Activated CD4-positive, alpha-beta T cell treated with anti-CD3 and anti-CD28 coated beads, Interleukin-2, amount 10 ng/mL, durations not matched to agents 24 days and 14 days (primary cell): ENCODE data around the gene COPS7A. TPM values are rescaled to one million over a fixed set of nuclear protein-coding genes. Genes with fewer than 3 reads are reported as not detected.
"Not testable (repeated sequence)": the region's sequence is repeated elsewhere in the genome, so short reads cannot be mapped to it uniquely, and the experiment has no call there.

Experiments used
- DNase-seq: peaks from one replicate; pipeline ENCODE4 v3.0.0; 2022
- H3K27ac Mint-ChIP-seq: one replicate; pipeline ENCODE4 v1.8.0; 2022; ENCODE audit warnings: mild to moderate bottlenecking, mixed read lengths
- H3K27me3 Mint-ChIP-seq: one replicate; pipeline ENCODE4 v1.8.0; 2022; ENCODE audit warnings: mixed read lengths
- H3K36me3 Mint-ChIP-seq: one replicate; pipeline ENCODE4 v1.8.0; 2022; ENCODE audit warnings: low read depth, mild to moderate bottlenecking, mixed read lengths
- H3K4me1 Mint-ChIP-seq: one replicate; pipeline ENCODE4 v1.8.0; 2021; ENCODE audit warnings: mixed read lengths
- H3K4me3 Mint-ChIP-seq: one replicate; pipeline ENCODE4 v1.8.0; 2022; ENCODE audit warnings: mild to moderate bottlenecking, moderate library complexity, mixed read lengths
- H3K9me3 Mint-ChIP-seq: one replicate; pipeline ENCODE4 v1.8.0; 2021; ENCODE audit warnings: mixed read lengths
- intact Hi-C: fragments of 100-400 bp; cut with micrococcal nuclease; formaldehyde crosslinking; loops from one replicate; pipeline ENCODE4 v1.15.1; 2023
- total RNA-seq: library from RNA; stranded (reverse); gene quantifications from 2 replicates; pipeline ENCODE4 v1.2.3, GENCODE V29; 2022

COPS7A gene
- total RNA-seq, 1 donor from 2014 or later, result 44.8 TPM

DNA sequence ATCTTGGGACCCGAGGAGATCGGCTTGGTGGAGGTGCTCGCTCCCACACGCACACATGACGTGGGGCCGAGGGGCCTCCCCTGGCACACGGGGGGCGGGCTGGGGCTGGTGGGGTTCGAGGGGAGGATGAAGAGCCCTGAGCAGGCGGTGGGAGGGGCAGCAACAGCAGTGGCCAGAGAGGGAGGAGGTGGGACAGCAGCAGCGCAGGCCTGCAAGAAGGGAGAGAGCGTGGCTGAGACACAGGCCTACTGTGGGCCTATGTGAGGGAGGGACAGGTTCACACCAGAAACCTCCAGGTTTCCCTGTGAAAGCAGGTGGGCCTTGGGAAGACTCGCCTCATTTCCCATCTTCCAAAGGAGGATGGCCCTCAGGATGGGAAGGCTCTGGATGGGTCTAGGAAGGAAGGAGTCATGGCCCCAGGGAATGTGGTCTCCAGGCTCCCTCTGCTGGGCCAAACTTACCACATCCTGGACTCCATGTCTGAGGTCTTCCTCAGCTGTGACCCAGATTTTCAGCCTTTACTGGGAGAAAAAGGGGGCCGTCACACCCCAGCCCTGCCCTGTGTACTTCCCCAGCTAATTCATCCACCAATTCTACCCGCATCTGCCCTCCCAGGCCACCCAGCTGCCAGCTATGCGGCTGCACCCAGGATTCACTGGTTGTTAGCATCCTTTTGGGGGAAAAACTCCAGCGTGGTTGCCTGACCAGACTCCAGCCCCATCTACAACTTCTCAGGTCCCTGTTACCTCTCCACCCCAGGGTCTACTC, 26.1 kb upstream of the COPS7A start:
- Mint-ChIP-seq H3K27me3 (peaks cover 49% of the 10 kb centered on the region), H3K9me3 (no peaks in the 10 kb centered on the region), H3K27ac (peak overlapping the region; percentile 21), H3K36me3 (no peaks in the 10 kb centered on the region), H3K4me1 (peaks cover 16% of the 10 kb centered on the region), H3K4me3 (no peak overlapping the region)
- peak; percentile 74 for DNase-seq
- intact Hi-C loops, result no loop called here

DNA sequence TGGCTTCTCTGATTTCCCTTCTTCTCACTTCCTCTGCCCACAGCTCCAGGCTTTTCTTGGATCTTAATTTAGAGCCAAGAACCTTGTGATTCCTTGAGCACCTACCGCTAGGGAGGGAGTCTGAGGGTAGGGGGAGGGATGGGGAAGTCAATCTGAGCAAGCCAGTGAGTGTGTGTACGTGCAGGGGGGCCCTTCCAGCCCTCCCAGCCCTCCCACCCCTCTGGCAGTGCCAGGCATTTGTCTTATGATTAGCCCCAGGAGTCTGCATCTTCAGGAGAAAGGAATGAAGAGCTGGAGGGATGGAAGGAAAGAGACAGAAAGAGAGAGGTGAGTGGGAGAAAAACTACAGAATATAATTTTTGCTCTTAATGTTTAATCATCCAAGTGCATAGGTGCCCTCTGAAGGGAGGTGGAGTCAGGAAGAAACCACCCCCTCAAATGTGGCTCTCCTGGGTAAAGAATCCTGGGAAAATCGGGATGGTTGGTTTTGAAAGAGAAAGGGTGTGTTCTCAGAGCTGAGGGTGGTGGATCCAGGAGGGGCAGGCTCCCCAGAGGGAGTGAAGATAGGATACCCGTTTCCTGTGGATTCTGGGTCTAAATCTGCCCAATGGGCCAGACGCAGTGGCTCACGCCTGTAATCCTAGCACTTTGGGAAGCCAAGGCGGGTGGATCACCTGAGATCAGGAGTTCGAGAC, 25.3 kb upstream of the COPS7A start:
- peak overlapping the region; percentile 21 for H3K27ac Mint-ChIP-seq
- H3K9me3 Mint-ChIP-seq, result no peaks in the 10 kb centered on the region
- no peaks in the 10 kb centered on the region for H3K36me3 Mint-ChIP-seq
- H3K27me3 Mint-ChIP-seq, result peaks cover 56% of the 10 kb centered on the region
- H3K4me1 Mint-ChIP-seq, result peaks cover 18% of the 10 kb centered on the region
- H3K4me3 Mint-ChIP-seq, result no peak overlapping the region
- intact Hi-C loops, result no loop called here
- no peak for DNase-seq

DNA sequence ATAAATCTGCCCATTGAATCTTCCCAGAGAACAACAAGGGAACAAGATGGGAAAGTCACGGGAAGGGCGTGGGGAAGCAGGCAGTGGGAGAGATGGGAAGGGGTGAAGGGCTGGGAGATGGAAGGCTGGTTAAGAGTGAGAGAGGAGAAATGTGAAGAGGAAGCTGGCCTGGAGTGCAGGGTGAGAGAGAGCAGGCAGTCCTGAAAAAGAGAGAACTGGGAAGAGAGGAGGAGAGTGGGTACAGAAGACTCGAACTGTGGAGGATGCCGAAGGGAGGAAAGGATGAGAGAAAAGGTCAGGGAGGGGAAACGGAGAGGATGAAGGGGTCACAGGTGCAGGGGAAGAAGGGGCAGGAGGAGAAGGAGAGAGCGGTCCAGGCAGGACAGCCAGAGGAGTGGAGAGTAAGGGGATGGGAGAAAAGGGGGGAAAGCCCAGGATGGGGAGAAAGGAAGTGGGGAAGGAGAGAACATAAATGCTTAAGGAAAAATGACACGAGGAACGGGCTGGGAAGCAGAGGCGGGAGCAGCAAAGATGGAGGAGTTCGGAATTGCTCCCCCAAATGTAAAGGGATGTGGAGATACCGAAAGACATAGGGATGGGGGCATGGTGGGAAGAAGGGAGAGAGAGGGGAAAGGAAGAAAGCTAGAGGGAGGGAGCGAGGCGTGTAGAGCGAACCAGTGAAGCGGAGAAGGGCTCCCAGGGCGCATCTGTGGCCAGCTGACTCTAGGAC, 24.4 kb upstream of the COPS7A start:
- no peaks in the 10 kb centered on the region for H3K9me3 Mint-ChIP-seq
- peaks cover 64% of the 10 kb centered on the region for H3K27me3 Mint-ChIP-seq
- DNase-seq, result no peak
- H3K36me3 Mint-ChIP-seq, result no peaks in the 10 kb centered on the region
- intact Hi-C loops, result no loop called here
- peak overlapping the region; percentile 70 for H3K4me3 Mint-ChIP-seq
- H3K4me1 Mint-ChIP-seq, result peaks cover 20% of the 10 kb centered on the region
- no peak overlapping the region for H3K27ac Mint-ChIP-seq

DNA sequence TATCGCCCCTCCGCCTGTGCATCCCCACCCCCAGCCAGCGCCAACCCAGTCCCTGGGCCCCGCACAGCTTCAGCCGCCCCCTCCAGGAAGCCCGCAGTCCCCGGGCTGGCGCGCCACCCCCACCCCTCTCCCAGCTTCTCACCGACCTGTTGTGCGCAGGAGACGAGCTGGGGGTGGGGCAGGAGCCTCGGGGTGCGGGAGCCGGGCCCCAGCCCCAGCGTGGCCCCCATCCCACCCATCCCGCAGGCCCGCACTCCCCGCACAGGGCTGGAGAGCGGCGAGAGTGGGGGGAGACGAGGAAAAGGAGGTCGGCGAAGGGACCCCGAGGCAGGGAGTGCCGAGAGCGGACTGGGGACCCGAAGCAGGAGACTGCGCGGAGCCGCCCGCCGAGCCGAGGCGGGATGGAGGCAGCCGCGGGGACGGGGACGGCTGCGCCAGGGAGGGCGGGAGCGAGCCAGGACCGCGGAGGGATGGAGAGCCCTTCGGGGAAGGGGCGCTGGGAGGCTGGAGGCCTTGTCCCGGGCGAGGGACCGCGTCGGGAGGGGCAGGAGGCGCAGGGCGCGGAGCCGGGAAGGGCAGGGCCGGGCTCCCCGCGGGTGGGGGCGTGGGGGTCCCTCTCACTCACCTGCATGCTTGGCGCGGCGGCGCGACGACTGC, 23.7 kb upstream of the COPS7A start:
- intact Hi-C loops, result no loop called here
- H3K27ac Mint-ChIP-seq, result no peak overlapping the region

DNA sequence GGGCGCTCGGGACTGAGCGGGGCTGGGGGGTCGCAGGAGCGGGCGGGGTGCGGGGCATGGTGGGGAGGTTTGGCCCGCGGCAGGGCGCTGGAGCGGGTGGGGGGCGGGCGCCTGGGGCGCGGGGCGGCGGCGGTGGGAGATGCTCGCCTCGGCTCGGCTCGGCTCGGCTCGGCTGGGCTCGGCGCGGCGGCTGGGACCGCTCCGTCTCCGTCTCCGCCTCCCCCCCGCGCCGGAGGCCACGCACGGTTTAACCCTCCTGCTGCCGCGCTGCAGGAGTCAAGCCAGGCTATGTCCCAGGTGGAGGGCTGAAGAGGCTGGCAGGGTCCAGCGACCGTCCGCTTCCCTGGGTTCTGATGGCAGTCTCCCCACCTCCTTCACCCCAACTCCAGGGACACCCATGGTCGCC, 23.2 kb upstream of the COPS7A start, which contains the start of gene PIANP:
PIANP (minus strand) TSS at position 170 of the 406 bp plus-strand sequence. CDS start 2,754 bp downstream, outside the sequence.
- H3K4me1 Mint-ChIP-seq, result peaks cover 20% of the 10 kb centered on the region
- H3K27ac Mint-ChIP-seq, result no peak within 1 kb of the TSS
- peaks cover 70% of the 10 kb centered on the region for H3K27me3 Mint-ChIP-seq
- H3K36me3 Mint-ChIP-seq, result no peaks in the 10 kb centered on the region
- peak within 1 kb of the TSS; percentile 76 for H3K4me3 Mint-ChIP-seq
- no peaks in the 10 kb centered on the region for H3K9me3 Mint-ChIP-seq
- intact Hi-C loops, result no loop called here
- DNase-seq, result peak; percentile 87

More for the DNA sequence above, 23.7 kb upstream of the COPS7A start:
- Mint-ChIP-seq H3K9me3 (no peaks in the 10 kb centered on the region), H3K36me3 (no peaks in the 10 kb centered on the region), H3K27me3 (peaks cover 68% of the 10 kb centered on the region), H3K4me3 (peak overlapping the region; percentile 70), H3K4me1 (peaks cover 20% of the 10 kb centered on the region)
- no peak for DNase-seq

DNA sequence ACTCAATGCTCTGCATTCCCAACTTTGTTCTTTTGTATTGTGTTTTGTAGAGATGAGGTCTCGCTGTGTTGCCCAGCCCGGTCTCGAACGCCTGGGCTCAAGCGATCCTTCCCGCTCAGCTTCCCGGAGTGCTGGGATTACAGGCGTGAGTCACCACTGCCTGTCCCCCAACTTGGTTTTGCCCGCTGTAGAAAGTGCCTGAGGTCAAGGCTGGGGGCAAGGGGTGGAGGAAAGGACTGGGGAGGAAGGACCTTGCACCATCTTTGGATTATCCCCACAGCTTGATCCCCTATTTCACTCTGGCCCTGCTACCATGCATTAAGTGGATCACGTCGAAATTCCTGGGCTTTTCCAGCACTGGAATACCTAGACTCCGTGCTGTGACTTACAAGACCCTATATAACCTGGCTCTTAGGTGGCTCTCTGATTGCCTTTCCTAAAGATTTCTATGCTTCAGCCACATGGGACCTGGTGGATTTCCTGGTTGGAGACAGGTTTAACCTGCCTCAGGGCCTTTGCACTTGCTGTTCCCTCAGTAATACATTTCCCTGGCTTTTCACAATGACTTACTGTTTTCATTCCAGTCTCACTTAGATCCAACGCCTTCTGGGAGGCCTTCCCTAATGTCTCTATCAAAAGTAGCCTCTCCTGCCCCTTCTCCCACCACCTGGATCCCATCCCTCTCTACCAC, 22.6 kb upstream of the COPS7A start:
- Mint-ChIP-seq H3K27ac (no peak overlapping the region), H3K27me3 (peaks cover 67% of the 10 kb centered on the region), H3K36me3 (no peaks in the 10 kb centered on the region), H3K9me3 (no peaks in the 10 kb centered on the region), H3K4me3 (peak overlapping the region; percentile 76), H3K4me1 (peaks cover 20% of the 10 kb centered on the region)
- no peak for DNase-seq
- intact Hi-C loops, result no loop called here

DNA sequence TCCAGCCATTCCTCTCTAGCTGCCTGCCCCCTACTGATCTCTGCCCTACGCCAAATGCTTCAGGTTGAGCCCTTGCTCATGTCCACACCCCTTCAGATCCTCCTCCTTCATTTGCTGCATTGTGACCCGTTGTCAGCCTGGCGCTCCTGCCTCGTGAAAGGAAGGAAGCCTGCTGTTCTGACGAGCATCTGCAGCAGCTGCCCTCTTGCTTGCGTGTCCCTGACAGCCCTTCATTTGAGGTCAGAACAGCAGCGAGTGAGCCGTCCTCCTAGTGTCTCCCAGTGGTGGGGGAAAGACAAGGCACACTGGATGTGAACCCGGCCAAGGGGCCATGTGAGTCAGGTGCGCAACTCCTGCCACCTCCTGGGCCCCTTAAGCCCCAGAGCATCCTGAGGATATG, 20.2 kb upstream of the COPS7A start:
- intact Hi-C loops, result no loop called here
- peaks cover 53% of the 10 kb centered on the region for H3K27me3 Mint-ChIP-seq
- peaks cover 17% of the 10 kb centered on the region for H3K4me1 Mint-ChIP-seq
- DNase-seq, result no peak
- H3K27ac Mint-ChIP-seq, result no peak overlapping the region
- H3K4me3 Mint-ChIP-seq, result no peak overlapping the region
- H3K9me3 Mint-ChIP-seq, result no peaks in the 10 kb centered on the region
- no peaks in the 10 kb centered on the region for H3K36me3 Mint-ChIP-seq

DNA sequence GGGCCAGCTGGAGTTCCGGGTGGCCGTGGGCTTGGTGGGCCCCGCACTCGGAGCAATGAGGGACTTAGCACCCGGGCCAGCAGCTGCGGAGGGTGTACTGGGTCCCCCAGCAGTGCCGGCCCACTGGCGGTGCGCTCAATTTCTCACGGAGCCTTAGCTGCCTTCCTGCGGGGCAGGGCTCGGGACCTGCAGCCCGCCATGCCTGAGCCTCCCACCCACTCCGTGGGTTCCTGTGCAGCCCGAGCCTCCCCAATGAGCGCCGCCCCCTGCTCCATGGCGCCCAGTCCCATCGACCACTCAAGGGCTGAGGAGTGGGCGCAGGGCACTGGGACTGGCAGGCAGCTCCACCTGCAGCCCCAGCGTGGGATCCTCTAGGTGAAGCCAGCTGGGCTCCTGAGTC, 15.5 kb upstream of the COPS7A start:
- H3K36me3 Mint-ChIP-seq, H3K4me3 Mint-ChIP-seq, H3K9me3 Mint-ChIP-seq, DNase-seq, intact Hi-C loops, H3K4me1 Mint-ChIP-seq, H3K27ac Mint-ChIP-seq: not testable (repeated sequence)
- H3K27me3 Mint-ChIP-seq, result peaks cover 20% of the 10 kb centered on the region

DNA sequence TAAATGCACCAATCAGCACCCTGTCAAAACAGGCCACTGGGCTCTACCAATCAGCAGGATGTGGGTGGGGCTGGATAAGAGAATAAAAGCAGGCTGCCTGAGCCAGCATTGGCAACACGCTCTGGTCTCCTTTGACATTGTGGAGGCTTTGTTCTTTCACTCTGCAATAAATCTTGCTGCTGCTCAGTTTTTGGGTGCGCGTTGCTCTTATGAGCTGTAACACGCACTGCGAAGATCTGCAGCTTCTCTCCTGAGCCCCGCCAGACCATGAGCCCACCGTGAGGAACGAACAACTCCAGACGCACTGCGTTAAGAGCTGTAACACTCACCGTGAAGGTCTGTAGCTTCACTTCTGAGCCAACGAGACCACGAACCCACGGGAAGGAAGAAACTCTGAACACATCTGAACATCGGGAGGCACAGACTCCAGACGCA, 14.9 kb upstream of the COPS7A start:
- DNase-seq, result no peak
- Mint-ChIP-seq H3K4me1 (peaks cover 5% of the 10 kb centered on the region), H3K36me3 (no peaks in the 10 kb centered on the region), H3K27ac (peak overlapping the region; percentile 59), H3K9me3 (no peaks in the 10 kb centered on the region), H3K27me3 (peaks cover 15% of the 10 kb centered on the region), H3K4me3 (no peak overlapping the region)
- intact Hi-C loops, result no loop called here

DNA sequence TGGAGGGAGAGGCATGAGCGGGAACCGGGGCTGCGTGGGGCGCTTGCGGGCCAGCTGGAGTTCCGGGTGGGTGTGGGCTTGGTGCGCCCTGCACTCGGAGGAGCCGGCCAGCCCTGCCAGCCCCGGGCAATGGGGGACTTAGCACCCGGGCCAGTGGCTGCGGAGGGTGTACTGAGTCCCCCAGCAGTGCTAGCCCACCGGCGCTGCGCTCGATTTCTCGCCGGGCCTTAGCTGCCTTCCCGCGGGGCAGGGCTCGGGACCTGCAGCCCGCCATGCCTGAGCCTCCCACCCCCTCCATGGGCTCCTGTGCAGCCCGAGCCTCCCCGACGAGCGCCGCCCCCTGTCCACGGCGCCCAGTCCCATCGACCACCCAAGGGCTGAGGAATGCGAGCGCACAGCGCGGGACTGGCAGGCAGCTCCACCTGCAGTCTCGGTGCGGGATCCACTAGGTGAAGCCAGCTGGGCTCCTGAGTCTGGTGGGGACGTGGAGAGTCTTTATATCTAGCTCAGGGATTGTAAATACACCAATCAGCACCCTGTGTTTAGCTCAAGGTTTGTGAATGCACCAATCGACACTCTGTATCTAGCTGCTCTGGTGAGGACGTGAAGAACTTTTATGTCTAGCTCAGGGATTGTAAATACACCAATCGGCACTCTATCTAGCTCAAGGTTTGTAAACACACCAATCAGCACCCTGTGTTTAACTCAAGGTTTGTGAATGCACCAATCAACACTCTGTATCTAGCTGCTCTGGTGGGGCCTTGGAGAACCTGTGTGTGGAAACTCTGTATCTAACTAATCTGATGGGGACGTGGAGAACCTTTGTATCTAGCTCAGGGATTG, 7.6 kb upstream of the COPS7A start:
- H3K9me3 Mint-ChIP-seq, H3K27ac Mint-ChIP-seq, H3K27me3 Mint-ChIP-seq, H3K4me1 Mint-ChIP-seq, intact Hi-C loops, H3K4me3 Mint-ChIP-seq, DNase-seq, H3K36me3 Mint-ChIP-seq: not testable (repeated sequence)

DNA sequence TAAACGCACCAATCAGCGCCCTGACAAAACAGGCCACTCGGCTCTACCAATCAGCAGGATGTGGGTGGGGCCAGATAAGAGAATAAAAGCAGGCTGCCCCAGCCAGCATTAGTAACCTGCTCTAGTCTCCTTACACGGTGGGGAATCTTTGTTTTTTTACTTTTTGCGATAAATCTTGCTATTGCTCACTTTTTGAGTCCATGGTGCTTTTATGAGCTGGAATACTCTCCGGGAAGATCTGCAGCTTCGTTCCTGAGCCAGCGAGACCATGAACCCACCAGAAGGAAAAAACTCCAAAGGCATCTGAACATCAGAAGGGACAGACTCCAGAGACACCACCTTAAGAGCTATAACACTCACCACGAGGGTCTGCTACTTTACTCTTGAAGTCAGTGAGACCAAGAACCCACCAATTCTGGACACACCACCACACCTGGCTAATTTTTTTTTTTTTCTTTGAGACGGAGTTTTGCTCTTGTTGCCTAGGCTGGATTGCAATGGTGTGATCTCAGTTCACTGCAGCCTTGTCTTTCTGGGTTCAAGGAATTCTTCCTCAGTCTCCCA, 6.9 kb upstream of the COPS7A start:
- no peaks in the 10 kb centered on the region for H3K4me1 Mint-ChIP-seq
- H3K27ac Mint-ChIP-seq, result no peak overlapping the region
- H3K36me3 Mint-ChIP-seq, result no peaks in the 10 kb centered on the region
- intact Hi-C loops, result no loop called here
- no peak for DNase-seq
- no peaks in the 10 kb centered on the region for H3K9me3 Mint-ChIP-seq
- peaks cover 6% of the 10 kb centered on the region for H3K27me3 Mint-ChIP-seq
- no peak overlapping the region for H3K4me3 Mint-ChIP-seq

DNA sequence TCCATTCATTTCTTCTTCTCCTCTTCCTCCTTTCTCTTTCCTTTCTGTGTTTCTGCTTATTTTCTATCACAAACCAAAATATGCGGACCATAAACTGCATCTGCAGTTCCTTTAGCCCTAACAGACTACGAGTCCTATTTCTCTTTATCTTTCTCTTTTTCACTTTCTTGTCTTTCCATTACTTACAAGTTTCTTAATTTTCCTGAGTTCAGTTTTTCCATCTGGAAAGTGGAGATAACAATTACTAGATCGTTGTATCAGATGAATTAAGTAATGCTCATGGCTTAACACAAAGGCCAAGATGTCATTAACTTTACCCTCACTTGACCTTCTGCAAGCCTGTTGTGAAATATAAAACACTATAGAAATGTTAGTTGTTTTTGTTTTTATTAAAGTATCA, 983 bp upstream of the COPS7A start:
- Mint-ChIP-seq H3K4me3 (no peak overlapping the region), H3K9me3 (no peaks in the 10 kb centered on the region), H3K36me3 (peaks cover 11% of the 10 kb centered on the region), H3K27me3 (peaks cover 3% of the 10 kb centered on the region), H3K27ac (no peak overlapping the region), H3K4me1 (peaks cover 27% of the 10 kb centered on the region)
- DNase-seq, result no peak
- intact Hi-C loops, result no loop called here
